Panc1 (cell line): ENCODE results near the gene C4orf17.

Experiments
- POLR2AphosphoS5 ChIP-seq: IDR thresholded peaks from 2 replicates; pipeline ENCODE4 v1.6.1; 2012; ENCODE audit warnings: mild to moderate bottlenecking, low read depth, low read length, moderate library complexity
- SIN3A ChIP-seq: IDR thresholded peaks from 2 replicates; pipeline ENCODE4 v1.6.1; 2012; ENCODE audit warnings: low read depth, mild to moderate bottlenecking, low read length, moderate library complexity, borderline replicate concordance; ENCODE audit not compliant: insufficient read depth
- TF ChIP-seq, protein P1 (sequence below): fragments of 450-650 bp; IDR thresholded peaks from 2 replicates; pipeline ENCODE4 v1.5.1; 2017; ENCODE audit warnings: mild to moderate bottlenecking
- TF ChIP-seq, protein P2 (sequence below), 2 experiments: IDR thresholded peaks; 2 replicates each; pipeline ENCODE4 v1.6.1; 2011 to 2012; ENCODE audit warnings: low read depth in 2 of 2, control low read depth in 1 of 2, low read length in 1 of 2, mild to moderate bottlenecking in 1 of 2, moderate library complexity in 1 of 2; ENCODE audit not compliant: insufficient read depth in 1 of 2

DNA sequence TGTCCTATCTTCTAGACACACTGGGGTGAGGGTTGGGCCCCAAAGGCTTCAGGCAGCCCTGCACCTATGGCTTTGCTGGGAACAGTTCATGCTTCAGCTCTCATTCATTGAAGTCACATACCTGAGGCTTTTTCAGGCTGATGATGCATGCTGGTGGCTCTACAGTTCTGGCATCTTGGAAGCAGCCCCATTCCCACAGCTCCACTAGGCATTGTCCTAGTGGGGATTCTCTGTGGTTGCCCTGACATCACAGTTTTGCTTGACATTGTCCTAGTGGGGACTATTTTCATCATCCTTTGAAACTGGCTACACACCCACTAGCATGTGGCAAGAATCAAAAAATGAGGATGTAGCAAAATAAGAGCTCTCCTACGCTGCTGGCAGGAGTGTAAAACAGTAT is 37.7 kb upstream of the C4orf17 start:
- TF ChIP-seq POLR2AphosphoS5 (no peak), SIN3A (no peak)
- TF ChIP-seq, protein P1, sequence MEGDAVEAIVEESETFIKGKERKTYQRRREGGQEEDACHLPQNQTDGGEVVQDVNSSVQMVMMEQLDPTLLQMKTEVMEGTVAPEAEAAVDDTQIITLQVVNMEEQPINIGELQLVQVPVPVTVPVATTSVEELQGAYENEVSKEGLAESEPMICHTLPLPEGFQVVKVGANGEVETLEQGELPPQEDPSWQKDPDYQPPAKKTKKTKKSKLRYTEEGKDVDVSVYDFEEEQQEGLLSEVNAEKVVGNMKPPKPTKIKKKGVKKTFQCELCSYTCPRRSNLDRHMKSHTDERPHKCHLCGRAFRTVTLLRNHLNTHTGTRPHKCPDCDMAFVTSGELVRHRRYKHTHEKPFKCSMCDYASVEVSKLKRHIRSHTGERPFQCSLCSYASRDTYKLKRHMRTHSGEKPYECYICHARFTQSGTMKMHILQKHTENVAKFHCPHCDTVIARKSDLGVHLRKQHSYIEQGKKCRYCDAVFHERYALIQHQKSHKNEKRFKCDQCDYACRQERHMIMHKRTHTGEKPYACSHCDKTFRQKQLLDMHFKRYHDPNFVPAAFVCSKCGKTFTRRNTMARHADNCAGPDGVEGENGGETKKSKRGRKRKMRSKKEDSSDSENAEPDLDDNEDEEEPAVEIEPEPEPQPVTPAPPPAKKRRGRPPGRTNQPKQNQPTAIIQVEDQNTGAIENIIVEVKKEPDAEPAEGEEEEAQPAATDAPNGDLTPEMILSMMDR, result no peak
- TF ChIP-seq, protein P2, sequence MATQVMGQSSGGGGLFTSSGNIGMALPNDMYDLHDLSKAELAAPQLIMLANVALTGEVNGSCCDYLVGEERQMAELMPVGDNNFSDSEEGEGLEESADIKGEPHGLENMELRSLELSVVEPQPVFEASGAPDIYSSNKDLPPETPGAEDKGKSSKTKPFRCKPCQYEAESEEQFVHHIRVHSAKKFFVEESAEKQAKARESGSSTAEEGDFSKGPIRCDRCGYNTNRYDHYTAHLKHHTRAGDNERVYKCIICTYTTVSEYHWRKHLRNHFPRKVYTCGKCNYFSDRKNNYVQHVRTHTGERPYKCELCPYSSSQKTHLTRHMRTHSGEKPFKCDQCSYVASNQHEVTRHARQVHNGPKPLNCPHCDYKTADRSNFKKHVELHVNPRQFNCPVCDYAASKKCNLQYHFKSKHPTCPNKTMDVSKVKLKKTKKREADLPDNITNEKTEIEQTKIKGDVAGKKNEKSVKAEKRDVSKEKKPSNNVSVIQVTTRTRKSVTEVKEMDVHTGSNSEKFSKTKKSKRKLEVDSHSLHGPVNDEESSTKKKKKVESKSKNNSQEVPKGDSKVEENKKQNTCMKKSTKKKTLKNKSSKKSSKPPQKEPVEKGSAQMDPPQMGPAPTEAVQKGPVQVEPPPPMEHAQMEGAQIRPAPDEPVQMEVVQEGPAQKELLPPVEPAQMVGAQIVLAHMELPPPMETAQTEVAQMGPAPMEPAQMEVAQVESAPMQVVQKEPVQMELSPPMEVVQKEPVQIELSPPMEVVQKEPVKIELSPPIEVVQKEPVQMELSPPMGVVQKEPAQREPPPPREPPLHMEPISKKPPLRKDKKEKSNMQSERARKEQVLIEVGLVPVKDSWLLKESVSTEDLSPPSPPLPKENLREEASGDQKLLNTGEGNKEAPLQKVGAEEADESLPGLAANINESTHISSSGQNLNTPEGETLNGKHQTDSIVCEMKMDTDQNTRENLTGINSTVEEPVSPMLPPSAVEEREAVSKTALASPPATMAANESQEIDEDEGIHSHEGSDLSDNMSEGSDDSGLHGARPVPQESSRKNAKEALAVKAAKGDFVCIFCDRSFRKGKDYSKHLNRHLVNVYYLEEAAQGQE (IDR thresholded peaks at IDR 0.05; ENCODE audit: insufficient read depth in 1 of 2, low read depth in 2 of 2, low read length in 1 of 2), result no peak
